T-helper 2 cell treated with Interferon-gamma antibody and Interleukin-4, amounts not matched to agents 5 μg/mL and 100 μg/mL, for 36 hours (primary cell): ENCODE results near the gene DDIT4.
"Not testable (repeated sequence)": the region's sequence is repeated elsewhere in the genome, so short reads cannot be mapped to it uniquely, and the experiment has no call there.

ENCODE experiments used
- DNase-seq: peaks from one replicate; pipeline ENCODE4 v3.0.0; 2021; ENCODE audit warnings: low spot score
- H3K27ac Mint-ChIP-seq: one replicate; pipeline ENCODE4 v1.8.0; 2021; ENCODE audit warnings: mild to moderate bottlenecking, mixed read lengths
- H3K27me3 Mint-ChIP-seq: one replicate; pipeline ENCODE4 v1.8.0; 2021; ENCODE audit warnings: low read depth, mixed read lengths
- H3K36me3 Mint-ChIP-seq: one replicate; pipeline ENCODE4 v1.8.0; 2021; ENCODE audit warnings: low read depth, mixed read lengths
- H3K4me1 Mint-ChIP-seq: one replicate; pipeline ENCODE4 v1.8.0; 2021; ENCODE audit warnings: low read depth, mixed read lengths
- H3K4me3 Mint-ChIP-seq: one replicate; pipeline ENCODE4 v1.8.0; 2022; ENCODE audit warnings: mild to moderate bottlenecking, moderate library complexity, mixed read lengths
- H3K9me3 Mint-ChIP-seq: one replicate; pipeline ENCODE4 v1.8.0; 2021; ENCODE audit warnings: mixed read lengths

Gene DDIT4

GRCh38 chr10:72307711-72308110 lies 34.0 kb downstream of the DDIT4 start:
- not testable (repeated sequence) for H3K27me3 Mint-ChIP-seq, H3K36me3 Mint-ChIP-seq, H3K9me3 Mint-ChIP-seq, H3K4me3 Mint-ChIP-seq, DNase-seq
- peaks cover 58% of the 10 kb centered on the region for H3K4me1 Mint-ChIP-seq
- H3K27ac Mint-ChIP-seq = peak overlapping the region; percentile 76

- H3K9me3 Mint-ChIP-seq = no peaks in the 10 kb centered on the region
- H3K36me3 Mint-ChIP-seq = no peaks in the 10 kb centered on the region
- peak; percentile 55 for DNase-seq
- H3K27ac Mint-ChIP-seq = peak overlapping the region; percentile 76
- H3K4me1 Mint-ChIP-seq = peaks cover 56% of the 10 kb centered on the region
- no peaks in the 10 kb centered on the region for H3K27me3 Mint-ChIP-seq
- H3K4me3 Mint-ChIP-seq = no peak overlapping the region
These were observed 34.7 kb downstream of the DDIT4 start for GRCh38 chr10:72308320-72308987.

GRCh38 chr10:72309290-72310240 lies 35.8 kb downstream of the DDIT4 start:
- no peaks in the 10 kb centered on the region for H3K36me3 Mint-ChIP-seq
- DNase-seq = no peak
- no peaks in the 10 kb centered on the region for H3K9me3 Mint-ChIP-seq
- H3K27ac Mint-ChIP-seq = peak overlapping the region; percentile 77
- H3K4me3 Mint-ChIP-seq = peak overlapping the region; percentile 28
- no peaks in the 10 kb centered on the region for H3K27me3 Mint-ChIP-seq
- peaks cover 51% of the 10 kb centered on the region for H3K4me1 Mint-ChIP-seq

- Mint-ChIP-seq H3K4me1 (peaks cover 47% of the 10 kb centered on the region), H3K36me3 (no peaks in the 10 kb centered on the region), H3K27ac (peak overlapping the region; percentile 77), H3K27me3 (no peaks in the 10 kb centered on the region), H3K9me3 (no peaks in the 10 kb centered on the region), H3K4me3 (no peak overlapping the region)
- DNase-seq = no peak
These were observed 36.5 kb downstream of the DDIT4 start for GRCh38 chr10:72310241-72310633.

GRCh38 chr10:72310636-72311035 lies 36.9 kb downstream of the DDIT4 start:
- no peak for DNase-seq
- Mint-ChIP-seq H3K4me3 (no peak overlapping the region), H3K27me3 (no peaks in the 10 kb centered on the region), H3K27ac (peak overlapping the region; percentile 31), H3K4me1 (peaks cover 45% of the 10 kb centered on the region), H3K36me3 (no peaks in the 10 kb centered on the region), H3K9me3 (no peaks in the 10 kb centered on the region)

GRCh38 chr10:72311667-72312066 lies 37.9 kb downstream of the DDIT4 start:
- no peak overlapping the region for H3K4me3 Mint-ChIP-seq
- H3K9me3 Mint-ChIP-seq = no peaks in the 10 kb centered on the region
- DNase-seq = no peak
- peaks cover 48% of the 10 kb centered on the region for H3K4me1 Mint-ChIP-seq
- peaks cover 1% of the 10 kb centered on the region for H3K36me3 Mint-ChIP-seq
- H3K27me3 Mint-ChIP-seq = no peaks in the 10 kb centered on the region
- H3K27ac Mint-ChIP-seq = peak overlapping the region; percentile 32

GRCh38 chr10:72312865-72313391 lies 39.2 kb downstream of the DDIT4 start:
- no peak overlapping the region for H3K27ac Mint-ChIP-seq
- H3K27me3 Mint-ChIP-seq = no peaks in the 10 kb centered on the region
- peaks cover 49% of the 10 kb centered on the region for H3K4me1 Mint-ChIP-seq

GRCh38 chr10:72314263-72314662 lies 40.5 kb downstream of the DDIT4 start:
- no peak overlapping the region for H3K4me3 Mint-ChIP-seq

More at GRCh38 chr10:72312865-72313391, 39.2 kb downstream of the DDIT4 start:
- H3K9me3 Mint-ChIP-seq = no peaks in the 10 kb centered on the region
- H3K4me3 Mint-ChIP-seq = no peak overlapping the region
- peaks cover 4% of the 10 kb centered on the region for H3K36me3 Mint-ChIP-seq
- no peak for DNase-seq

GRCh38 chr10:72315054-72315453 lies 41.3 kb downstream of the DDIT4 start:
- Mint-ChIP-seq H3K9me3 (no peaks in the 10 kb centered on the region), H3K4me3 (no peak overlapping the region), H3K27ac (no peak overlapping the region), H3K36me3 (peaks cover 4% of the 10 kb centered on the region), H3K27me3 (no peaks in the 10 kb centered on the region), H3K4me1 (peaks cover 46% of the 10 kb centered on the region)
- no peak for DNase-seq

More at GRCh38 chr10:72314263-72314662, 40.5 kb downstream of the DDIT4 start:
- DNase-seq = no peak
- Mint-ChIP-seq H3K27me3 (no peaks in the 10 kb centered on the region), H3K36me3 (peaks cover 4% of the 10 kb centered on the region), H3K9me3 (no peaks in the 10 kb centered on the region), H3K4me1 (peaks cover 49% of the 10 kb centered on the region), H3K27ac (no peak overlapping the region)

- Mint-ChIP-seq H3K27ac (peak overlapping the region; percentile 79), H3K9me3 (no peaks in the 10 kb centered on the region), H3K4me1 (peaks cover 46% of the 10 kb centered on the region), H3K36me3 (peaks cover 4% of the 10 kb centered on the region), H3K27me3 (no peaks in the 10 kb centered on the region), H3K4me3 (peak overlapping the region; percentile 37)
- DNase-seq = no peak
These were observed 42.1 kb downstream of the DDIT4 start for GRCh38 chr10:72315611-72316385.

- no peaks in the 10 kb centered on the region for H3K27me3 Mint-ChIP-seq
- peak overlapping the region; percentile 37 for H3K4me3 Mint-ChIP-seq
- H3K27ac Mint-ChIP-seq = peak overlapping the region; percentile 79
- H3K9me3 Mint-ChIP-seq = no peaks in the 10 kb centered on the region
- peaks cover 4% of the 10 kb centered on the region for H3K36me3 Mint-ChIP-seq
- no peak for DNase-seq
- H3K4me1 Mint-ChIP-seq = peaks cover 49% of the 10 kb centered on the region
These were observed 42.6 kb downstream of the DDIT4 start for GRCh38 chr10:72316386-72316700.

- Mint-ChIP-seq H3K4me3 (peak overlapping the region; percentile 14), H3K36me3 (peaks cover 4% of the 10 kb centered on the region)
These were observed 43.2 kb downstream of the DDIT4 start for GRCh38 chr10:72316748-72317435.

More at GRCh38 chr10:72316748-72317435, 43.2 kb downstream of the DDIT4 start:
- H3K4me1 Mint-ChIP-seq = peaks cover 49% of the 10 kb centered on the region
- no peaks in the 10 kb centered on the region for H3K9me3 Mint-ChIP-seq
- H3K27ac Mint-ChIP-seq = peak overlapping the region; percentile 46
- H3K27me3 Mint-ChIP-seq = no peaks in the 10 kb centered on the region
- DNase-seq = no peak
